NCI-H1048 (cell line): Measurements from ENCODE around the gene ZNF165.
"Not testable (repeated sequence)": the region's sequence is repeated elsewhere in the genome, so short reads cannot be mapped to it uniquely, and the experiment has no call there.

Experiments used
- DNase-seq: peaks from one replicate; lab custom pipeline; 2025; lab: John Stamatoyannopoulos, UW

Gene ZNF165

GRCh38 chr6:28121876-28122275, 41.5 kb downstream of the ZNF165 start:
- DNase-seq, result no peak

GRCh38 chr6:28122283-28122682, 41.9 kb downstream of the ZNF165 start:
- not testable (repeated sequence) for DNase-seq

GRCh38 chr6:28124350-28124970, 44.1 kb downstream of the ZNF165 start, which contains the start of gene ZSCAN16:
TSS of gene ZSCAN16 (plus strand) at chr6:28124609. CDS start at chr6:28125444, 835 bp downstream.
- peak; percentile 48 for DNase-seq

GRCh38 chr6:28124971-28125353, 44.6 kb downstream of the ZNF165 start:
- no peak for DNase-seq

- no peak for DNase-seq
These were observed 45.0 kb downstream of the ZNF165 start for GRCh38 chr6:28125401-28125800.

GRCh38 chr6:28134015-28134414, 53.6 kb downstream of the ZNF165 start:
- DNase-seq, result no peak

GRCh38 chr6:28134716-28135115, 54.3 kb downstream of the ZNF165 start:
- no peak for DNase-seq

GRCh38 chr6:28135393-28135792, 55.0 kb downstream of the ZNF165 start:
- DNase-seq, result no peak

GRCh38 chr6:28136585-28137504, 56.5 kb downstream of the ZNF165 start:
- DNase-seq, result peak; percentile 83

GRCh38 chr6:28137505-28137981, 57.2 kb downstream of the ZNF165 start:
- no peak for DNase-seq
